ENCODE measurements around the gene UCK1. TPM values are rescaled to one million over a fixed set of nuclear protein-coding genes. Genes with fewer than 3 reads are reported as not detected.
A peak's percentile ranks its signal among the peaks of the same experiment; 100 is the strongest.

The UCK1 gene
- polyA plus RNA-seq, 3 donors: 15.9 to 19.9 (median 16.3) TPM

GRCh38 chr9:131530546-131530919 lies 530 bp downstream of the UCK1 start:
- peak overlapping the region in 6 of 7 donors; percentile 45 to 82 (median 69) for H3K27ac Mint-ChIP-seq
- peaks cover 31 to 42% of the 10 kb centered on the region in 2 donors for H3K36me3 Mint-ChIP-seq
- no peaks in the 10 kb centered on the region for H3K9me3 ChIP-seq (replicated peaks in 1 of 2; ENCODE audit: control insufficient read depth in 1 of 2, insufficient read depth in 1 of 2, low read length in 2 of 2)
- peak overlapping the region in 1 of 2 donors; percentile 78 for H3K27ac ChIP-seq (ENCODE audit: low read depth in 1 of 2, low read length in 2 of 2)
- H3K4me3 ChIP-seq (replicated peaks in 1 of 3; ENCODE audit: low read depth in 2 of 3, low read length in 3 of 3): peak overlapping the region; percentile 52 to 88 (median 88)
- WGBS (ENCODE audit: insufficient coverage): 8% methylated on average over 28 of the region's 29 CpGs
- no peaks in the 10 kb centered on the region for H3K27me3 ChIP-seq (ENCODE audit: control insufficient read depth in 2 of 2, insufficient read depth in 2 of 2, low read length in 2 of 2)
- H3K36me3 ChIP-seq (replicated peaks in 1 of 2; ENCODE audit: control insufficient read depth in 1 of 2, insufficient read depth in 2 of 2, low read length in 2 of 2): peaks cover 34 to 43% of the 10 kb centered on the region in 2 donors
- H3K4me1 Mint-ChIP-seq: peaks cover 11% of the 10 kb centered on the region
- peaks cover 12% of the 10 kb centered on the region for H3K79me2 ChIP-seq (ENCODE audit: insufficient read depth, low read length)
- peak overlapping the region; percentile 77 to 84 for H3K4me3 Mint-ChIP-seq
- intact Hi-C loops (cut with micrococcal nuclease): no loop called here
- no peaks in the 10 kb centered on the region for H4K20me1 ChIP-seq (ENCODE audit: insufficient read depth, low read length)
- H2AFZ ChIP-seq (ENCODE audit: insufficient read depth, low read depth, low read length, poor library complexity, severe bottlenecking): peak overlapping the region; percentile 98
- no peaks in the 10 kb centered on the region for H3K9me3 Mint-ChIP-seq
- DNase-seq: peak in 1 of 3 donors; percentile 1
- peaks cover 0 to 6% (median 5%) of the 10 kb centered on the region in 3 donors for H3K27me3 Mint-ChIP-seq (ENCODE audit: low read depth in 3 of 3)
- TF ChIP-seq CTCF (IDR thresholded peaks at IDR 0.05): peak; percentile 29
- H3K4me1 ChIP-seq (ENCODE audit: control insufficient read depth in 1 of 2, insufficient read depth in 2 of 2, low read length in 2 of 2): peaks cover 13 to 18% of the 10 kb centered on the region in 2 donors
- H3K4me2 ChIP-seq (replicated peaks; ENCODE audit: extremely low read depth, low read length, poor library complexity, severe bottlenecking): peak overlapping the region; percentile 92
- peak overlapping the region; percentile 87 for H3K9ac ChIP-seq (ENCODE audit: insufficient read depth, low read length, poor library complexity, severe bottlenecking)

- H3K9me3 ChIP-seq (replicated peaks in 1 of 2; ENCODE audit: control insufficient read depth in 1 of 2, insufficient read depth in 1 of 2, low read length in 2 of 2): no peaks in the 10 kb centered on the region
- peak overlapping the region; percentile 92 for H3K4me2 ChIP-seq (replicated peaks; ENCODE audit: extremely low read depth, low read length, poor library complexity, severe bottlenecking)
- peak overlapping the region in 1 of 2 donors; percentile 78 for H3K27ac ChIP-seq (ENCODE audit: low read depth in 1 of 2, low read length in 2 of 2)
- Mint-ChIP-seq H3K9me3 (no peaks in the 10 kb centered on the region), H3K36me3 (peaks cover 35 to 47% of the 10 kb centered on the region in 2 donors), H3K27me3 (ENCODE audit: low read depth in 3 of 3) (peaks cover 2 to 6% (median 5%) of the 10 kb centered on the region in 3 donors), H3K4me3 (peak overlapping the region; percentile 77 to 84), H3K27ac (peak overlapping the region in 5 of 7 donors; percentile 57 to 82 (median 72)), H3K4me1 (peaks cover 11% of the 10 kb centered on the region)
- peak overlapping the region; percentile 87 for H3K9ac ChIP-seq (ENCODE audit: insufficient read depth, low read length, poor library complexity, severe bottlenecking)
- peak overlapping the region; percentile 98 for H2AFZ ChIP-seq (ENCODE audit: insufficient read depth, low read depth, low read length, poor library complexity, severe bottlenecking)
- H3K79me2 ChIP-seq (ENCODE audit: insufficient read depth, low read length): peaks cover 12% of the 10 kb centered on the region
- WGBS (ENCODE audit: insufficient coverage): 73% methylated on average over 23 of the region's 24 CpGs
- intact Hi-C loops (cut with micrococcal nuclease): no loop called here
- no peak for TF ChIP-seq CTCF (IDR thresholded peaks at IDR 0.05)
- no peaks in the 10 kb centered on the region for H3K27me3 ChIP-seq (ENCODE audit: control insufficient read depth in 2 of 2, insufficient read depth in 2 of 2, low read length in 2 of 2)
- H3K4me1 ChIP-seq (ENCODE audit: control insufficient read depth in 1 of 2, insufficient read depth in 2 of 2, low read length in 2 of 2): peaks cover 13 to 18% of the 10 kb centered on the region in 2 donors
- DNase-seq: no peak
- H4K20me1 ChIP-seq (ENCODE audit: insufficient read depth, low read length): no peaks in the 10 kb centered on the region
- H3K4me3 ChIP-seq (replicated peaks in 1 of 3; ENCODE audit: low read depth in 2 of 3, low read length in 3 of 3): peak overlapping the region; percentile 52 to 88 (median 88)
- peaks cover 39 to 50% of the 10 kb centered on the region in 2 donors for H3K36me3 ChIP-seq (replicated peaks in 1 of 2; ENCODE audit: control insufficient read depth in 1 of 2, insufficient read depth in 2 of 2, low read length in 2 of 2)
Measured at GRCh38 chr9:131529597-131530545, 1.2 kb downstream of the UCK1 start.

All from CD14-positive monocyte (primary cell).